HG03045 (cell line): ENCODE measurements around the gene CXCL14.

Experiments used
- ATAC-seq: cut with Tn5 transposase; IDR thresholded peaks from one replicate; pipeline ENCODE4 v1.9.1; 2021; ENCODE audit warnings: mild to moderate bottlenecking, moderate library complexity; ENCODE audit not compliant: unreplicated experiment

Gene CXCL14

DNA sequence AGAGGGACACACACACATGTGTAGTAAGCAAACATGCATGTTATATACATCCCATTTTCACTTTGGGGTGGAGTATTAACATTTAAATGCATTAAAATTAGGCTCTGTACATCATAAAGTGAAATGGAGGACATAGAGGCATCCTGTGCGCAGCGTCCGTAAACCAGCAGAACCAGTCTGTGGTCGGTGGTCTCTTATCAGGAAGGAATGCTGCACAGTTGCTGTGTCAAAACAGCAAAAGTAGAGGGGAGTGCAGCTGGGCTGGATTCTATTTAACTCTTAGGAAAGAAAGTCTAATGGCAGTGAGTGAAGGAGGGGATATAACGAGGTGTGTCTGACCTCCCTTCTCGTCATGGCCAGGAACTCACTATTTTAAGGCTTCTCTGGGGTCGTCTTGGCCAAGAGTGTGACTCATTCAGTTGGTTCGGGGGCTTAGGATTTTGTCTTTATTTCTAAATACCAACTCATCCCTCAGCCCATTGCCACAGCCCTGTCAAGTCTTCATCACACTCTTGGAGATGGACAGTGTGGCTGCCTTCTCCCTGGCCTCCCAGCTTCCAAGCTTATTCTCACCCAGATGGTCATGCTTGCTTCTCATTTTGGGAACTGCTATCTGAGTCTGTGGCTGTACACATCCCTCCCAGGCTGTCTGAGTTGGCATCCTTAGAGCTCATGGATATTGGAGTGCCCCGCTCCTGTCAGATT is 20.1 kb upstream of the CXCL14 start:
- no peak for ATAC-seq

- ATAC-seq: no peak
Measured at GRCh38 chr5:135596788-135597187, 18.0 kb upstream of the CXCL14 start.

- no peak for ATAC-seq
Measured at GRCh38 chr5:135596157-135596763, 17.5 kb upstream of the CXCL14 start.

DNA sequence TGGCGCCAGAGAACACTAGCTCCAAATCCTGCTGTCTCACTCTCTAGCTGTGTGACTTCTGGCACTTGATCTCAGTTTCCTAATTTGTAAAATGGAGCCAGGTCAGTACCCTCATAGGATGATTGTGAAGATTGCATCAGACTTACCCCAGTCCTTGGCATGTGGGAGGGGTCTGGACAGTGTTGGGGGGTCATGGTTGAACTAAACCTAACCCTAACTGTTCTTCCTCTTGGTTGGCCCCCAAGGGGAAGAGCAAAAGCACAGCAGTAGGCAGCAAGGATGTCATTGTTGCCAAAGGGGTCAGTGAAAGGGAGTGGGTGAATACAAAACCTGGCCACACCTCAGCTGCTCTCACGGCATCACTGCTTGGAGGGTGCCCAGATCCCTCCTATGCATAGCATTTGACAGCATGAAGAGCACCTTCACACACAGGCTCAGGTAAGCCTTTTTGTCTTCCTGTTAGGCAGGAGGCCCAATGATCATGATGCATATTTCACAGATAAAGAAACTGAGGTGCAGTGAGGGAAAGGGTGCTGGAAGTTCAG is 15.7 kb upstream of the CXCL14 start:
- ATAC-seq: no peak

DNA sequence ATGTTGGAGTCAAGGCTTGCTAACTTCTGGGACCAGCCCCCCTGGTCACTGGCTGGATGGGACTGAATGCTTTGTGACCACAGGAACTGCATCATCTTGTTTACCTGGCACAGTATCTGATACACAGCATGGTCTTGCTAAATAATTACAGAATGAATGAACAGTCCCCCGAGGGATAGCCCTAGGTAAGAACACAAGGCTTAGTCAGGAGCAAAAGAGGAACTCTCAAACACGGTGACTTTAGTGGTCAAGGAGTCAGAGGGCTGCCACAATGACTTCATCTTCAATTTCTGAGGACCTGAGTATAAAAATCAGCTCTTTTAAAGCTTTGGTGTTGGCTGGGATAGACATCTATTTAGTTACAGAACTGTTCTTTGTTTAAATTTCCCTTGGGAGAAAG is 15.1 kb upstream of the CXCL14 start:
- no peak for ATAC-seq

DNA sequence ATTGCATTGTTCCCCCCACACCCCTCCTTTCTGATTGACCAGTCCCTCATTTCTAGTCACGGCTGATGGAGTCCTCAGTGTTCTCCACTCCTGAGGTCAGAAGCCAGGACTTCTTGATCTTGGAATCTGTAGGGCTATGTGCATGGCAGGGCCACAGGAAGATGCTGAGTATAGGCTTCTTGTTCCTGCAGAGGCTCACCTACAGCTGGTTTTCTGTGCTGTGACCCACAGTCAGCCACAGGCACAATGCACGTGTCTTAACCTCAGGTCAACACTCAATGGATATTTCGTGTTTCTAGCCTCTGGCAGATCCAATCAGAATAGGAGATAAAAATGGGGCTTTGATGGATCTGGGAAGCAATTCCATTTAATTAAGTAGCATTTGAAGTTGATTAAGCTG is 14.3 kb upstream of the CXCL14 start:
- no peak for ATAC-seq

DNA sequence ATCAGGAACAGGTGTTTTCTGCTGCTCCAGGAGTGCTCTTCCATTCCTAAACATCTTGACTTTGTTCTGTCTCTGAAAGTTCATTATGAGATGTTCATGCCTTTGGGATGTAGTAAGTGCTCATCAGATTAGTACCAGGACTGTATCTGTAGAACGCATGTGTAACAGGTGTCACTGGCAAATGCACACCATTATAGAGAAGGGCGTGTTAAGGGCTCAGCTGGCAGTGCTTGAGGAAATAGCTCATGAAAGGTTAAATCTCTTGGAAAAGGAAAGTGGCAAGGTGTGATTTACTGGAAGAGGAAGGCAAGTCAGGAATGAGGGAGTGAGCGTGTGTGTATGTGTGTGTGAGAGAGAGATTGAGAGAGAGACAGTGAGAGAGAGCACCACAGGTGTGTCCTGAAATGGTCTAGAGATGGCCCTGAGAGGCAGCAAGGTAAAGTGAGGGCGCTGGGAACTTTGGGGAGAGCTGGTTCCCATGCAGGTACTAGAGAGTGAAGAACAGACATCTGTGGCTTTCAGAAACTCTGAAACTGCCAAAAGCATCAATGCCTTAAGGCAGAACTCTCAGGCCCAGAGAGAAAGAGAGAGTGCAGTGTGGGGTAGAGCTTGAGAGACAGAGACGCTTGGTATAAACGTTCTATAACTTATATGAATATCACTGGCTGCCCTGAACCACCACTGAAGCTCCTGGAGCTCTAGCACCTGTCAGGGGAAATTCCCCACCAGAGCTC is 13.7 kb upstream of the CXCL14 start:
- no peak for ATAC-seq

- no peak for ATAC-seq
Measured at GRCh38 chr5:135591277-135591676, 12.5 kb upstream of the CXCL14 start.

DNA sequence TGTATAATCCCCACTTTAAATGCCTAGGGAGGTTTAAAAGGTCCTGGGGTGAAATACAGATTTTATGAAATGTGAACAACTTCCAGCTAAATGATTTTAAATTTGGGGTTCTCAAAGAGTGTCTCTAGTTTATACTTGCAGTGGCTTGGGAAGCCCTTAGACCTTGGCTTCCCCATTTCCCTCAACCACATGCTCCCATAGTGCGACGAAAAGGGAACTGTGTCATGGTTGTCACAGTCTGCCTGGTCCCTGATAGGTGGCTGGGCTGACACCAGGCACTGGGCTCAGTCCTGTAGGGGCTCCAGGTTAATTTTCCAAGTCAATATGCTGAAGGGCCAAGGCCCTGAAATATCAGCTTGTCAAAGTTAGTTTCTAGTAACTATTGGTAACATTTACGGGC is 10.4 kb upstream of the CXCL14 start:
- ATAC-seq: no peak

- no peak for ATAC-seq
Measured at GRCh38 chr5:135587721-135588663, 9.2 kb upstream of the CXCL14 start.

GRCh38 chr5:135584918-135585317 is 6.1 kb upstream of the CXCL14 start:
- no peak for ATAC-seq

DNA sequence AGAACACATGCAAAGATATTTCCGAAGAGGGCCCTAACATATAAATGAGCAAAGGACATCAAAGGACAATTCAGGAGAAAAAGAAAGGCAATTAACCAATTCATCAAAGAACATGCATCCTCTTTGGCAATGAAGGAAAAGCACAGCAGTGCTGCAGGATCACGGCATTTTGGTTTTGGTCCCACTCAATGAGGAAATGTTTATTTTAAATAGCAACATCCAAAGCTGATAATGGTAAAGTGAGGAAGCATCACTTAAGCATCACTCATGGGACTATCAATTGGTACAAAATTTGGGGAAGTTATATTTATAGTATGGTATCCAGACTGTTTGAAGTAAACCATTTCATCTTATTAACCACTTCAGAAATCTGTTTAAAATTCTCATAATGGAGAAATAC is 5.5 kb upstream of the CXCL14 start:
- ATAC-seq: no peak

DNA sequence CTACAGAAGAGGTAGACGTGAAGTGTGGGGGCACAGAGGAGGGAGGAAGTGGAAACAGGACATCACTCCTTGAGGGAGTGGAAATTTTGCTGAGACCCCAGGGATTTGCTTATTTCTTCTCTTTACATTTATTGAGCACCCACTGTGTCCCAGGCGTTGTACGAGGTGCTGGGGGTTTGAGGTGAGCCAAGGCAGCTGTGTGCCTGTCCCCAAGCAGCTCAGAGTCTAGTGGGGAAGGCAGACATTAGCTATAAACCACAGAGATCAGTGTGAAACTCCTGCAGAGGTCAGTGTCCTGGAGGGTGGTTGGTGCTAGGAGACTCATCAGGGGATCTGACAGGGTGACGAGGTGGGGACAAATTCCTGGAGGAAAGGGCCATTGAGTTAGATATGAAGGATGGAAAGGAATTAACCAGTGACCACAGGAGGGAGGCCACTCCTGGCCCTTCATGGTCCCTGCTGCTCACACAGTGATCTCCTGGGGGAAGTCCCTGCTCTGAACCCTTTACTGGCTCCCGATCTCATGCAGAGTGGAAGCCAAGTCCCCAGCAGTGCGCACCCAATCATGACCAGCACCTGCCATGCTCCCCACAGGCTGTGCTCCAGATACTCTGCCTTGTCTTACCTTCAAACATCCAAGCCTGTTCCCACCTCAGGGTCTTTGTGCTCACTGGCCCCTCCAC is 3.4 kb upstream of the CXCL14 start:
- ATAC-seq: no peak

GRCh38 chr5:135578305-135578684 is 496 bp downstream of the CXCL14 start:
- ATAC-seq: no peak

- no peak for ATAC-seq
Measured at GRCh38 chr5:135577421-135577820, 1.4 kb downstream of the CXCL14 start.

- ATAC-seq: no peak
Measured at GRCh38 chr5:135576075-135576599, 2.7 kb downstream of the CXCL14 start.

GRCh38 chr5:135574493-135574892 is 4.3 kb downstream of the CXCL14 start:
- no peak for ATAC-seq

DNA sequence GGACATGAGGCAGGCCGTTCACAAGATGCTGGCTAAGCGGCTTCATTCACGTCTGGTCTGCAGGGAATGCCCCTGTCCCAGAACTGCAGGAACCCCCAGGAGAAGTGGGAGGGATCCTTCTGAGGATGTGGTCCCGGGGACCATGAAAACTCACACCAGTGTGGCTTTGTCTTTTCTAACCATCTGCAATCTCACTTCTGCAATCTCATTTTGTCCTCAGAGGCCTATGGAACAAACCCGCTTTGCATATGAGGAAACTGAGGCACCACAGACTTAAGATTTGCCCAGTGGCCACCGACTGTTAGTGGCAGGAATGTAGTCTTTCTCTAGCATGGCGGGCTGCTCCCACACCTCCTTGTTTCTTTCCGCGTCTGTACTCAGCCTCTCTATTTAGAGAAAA is 6.9 kb downstream of the CXCL14 start:
- no peak for ATAC-seq

- no peak for ATAC-seq
Measured at GRCh38 chr5:135571066-135571609, 7.7 kb downstream of the CXCL14 start.

DNA sequence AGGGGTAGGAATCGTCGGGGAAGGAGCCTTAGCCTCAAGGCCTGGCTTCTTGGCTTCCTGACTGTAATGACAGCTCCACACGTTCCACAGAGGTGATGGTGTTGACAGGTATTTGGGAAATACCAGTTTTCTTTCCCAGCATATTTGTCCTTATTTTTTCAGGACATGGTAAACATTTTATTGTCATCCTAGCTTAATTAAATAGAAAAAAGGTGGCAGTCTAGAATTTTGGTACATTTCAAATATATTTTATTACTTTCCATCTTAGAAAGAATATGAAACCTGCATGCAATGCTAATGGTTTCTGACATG is 8.4 kb downstream of the CXCL14 start:
- no peak for ATAC-seq
